K562 (cell line): ENCODE results near the gene IFNA21. TPM values are rescaled to one million over a fixed set of nuclear protein-coding genes. Genes with fewer than 3 reads are reported as not detected.

Experiments used
- ATAC-seq: fragments of 200-7000 bp; cut with Tn5 transposase; 3 replicates; pipeline ENCODE4 v1.9.1; 2020; ENCODE audit warnings: moderate library complexity
- BruUV-seq: library from RNA; stranded (reverse); fragments of 400-500 nt; replicated peaks from 2 replicates; lab custom pipeline; 2021; lab: Mats Ljungman, UMichigan
- CTCF ChIA-PET: fragments of 300-600 bp; formaldehyde crosslinking; extraction: SDS; loops from one replicate; lab custom pipeline; 2021; ENCODE audit warnings: low intra/inter-chr PET ratio; lab: Yijun Ruan, JAX
- POLR2A ChIA-PET: fragments of 300-600, 350-650 bp; sonication (Branson Sonifier 250); formaldehyde crosslinking; extraction: SDS; loops from one replicate; lab custom pipeline; 2021; ENCODE audit warnings: antibody characterized with exemption, inconsistent platforms; lab: Yijun Ruan, JAX
- DNase-seq, 4 experiments: peaks; one replicate each; pipeline versions ENCODE4 v3.0.0 to v3.0.0-alpha.2; 2011 to 2018; ENCODE audit warnings: low spot score in 3 of 4, mixed read lengths in 3 of 4; ENCODE audit errors: extremely low read depth in 1 of 4
- FAIRE-seq: peaks from 2 replicates; lab custom pipeline; 2011; peaks lifted over from hg19 to GRCh38; lab: Jason Lieb, UNC
- H2AFZ ChIP-seq: 2 replicates; pipeline ENCODE4 v1.6.0; 2011; ENCODE audit warnings: low read depth, low read length, control low read depth, inconsistent platforms
- H3K27ac ChIP-seq: fragments of 200-600 bp; 3 replicates; pipeline ENCODE4 v1.8.0; 2011; ENCODE audit warnings: low read depth, mild to moderate bottlenecking, control low read depth, inconsistent platforms, low read length, moderate library complexity, mixed read lengths; ENCODE audit errors: extremely low read depth
- H3K27me3 ChIP-seq, 2 experiments: fragments of 300-600 bp in 1 of 2; 2 replicates in 1 of 2; 3 replicates in 1 of 2; pipeline versions ENCODE4 v1.6.0 to v1.8.0; 2011; ENCODE audit warnings: inconsistent platforms in 2 of 2, low read length in 2 of 2, mild to moderate bottlenecking in 1 of 2, mixed read lengths in 1 of 2, moderate library complexity in 1 of 2; ENCODE audit not compliant: control insufficient read depth in 2 of 2, insufficient read depth in 2 of 2
- H3K36me3 ChIP-seq: fragments of 300-600 bp; 3 replicates; pipeline ENCODE4 v1.8.0; 2011; ENCODE audit warnings: mild to moderate bottlenecking, low read length, inconsistent platforms; ENCODE audit not compliant: control insufficient read depth, insufficient read depth
- H3K4me1 ChIP-seq, 2 experiments: fragments of 200-600 bp in 1 of 2; replicated peaks in 1 of 2; 2 replicates in 1 of 2; 3 replicates in 1 of 2; pipeline versions ENCODE4 v1.5.1 to v1.8.0; 2011; ENCODE audit warnings: inconsistent platforms in 2 of 2, low read length in 2 of 2, mild to moderate bottlenecking in 1 of 2, mixed read lengths in 1 of 2, moderate library complexity in 1 of 2; ENCODE audit not compliant: control insufficient read depth in 2 of 2, insufficient read depth in 2 of 2
- H3K4me2 ChIP-seq: 2 replicates; pipeline ENCODE4 v1.6.1; 2011; ENCODE audit warnings: low read length, control low read depth, inconsistent platforms, mixed read lengths; ENCODE audit not compliant: insufficient read depth
- H3K4me3 ChIP-seq: fragments of 200-600 bp; sonication (generic), shearing (Covaris generic); 2 replicates; pipeline ENCODE4 v1.5.1; 2016; ENCODE audit warnings: control low read depth, inconsistent platforms
- H3K79me2 ChIP-seq: fragments of 200-600 bp; 3 replicates; pipeline ENCODE4 v1.8.0; 2011; ENCODE audit warnings: low read length, inconsistent platforms; ENCODE audit not compliant: control insufficient read depth, insufficient read depth
- H3K9ac ChIP-seq, 2 experiments: 2 replicates each; pipeline versions ENCODE4 v1.6.0 to v1.6.1; 2011; ENCODE audit warnings: low read depth in 2 of 2, low read length in 2 of 2, control low read depth in 1 of 2, inconsistent platforms in 1 of 2, mild to moderate bottlenecking in 1 of 2, mixed read lengths in 1 of 2; ENCODE audit not compliant: insufficient read depth in 1 of 2
- H3K9me1 ChIP-seq: one replicate; pipeline ENCODE4 v1.6.0; 2011; ENCODE audit warnings: inconsistent platforms, mild to moderate bottlenecking, low read length, moderate library complexity; ENCODE audit not compliant: control insufficient read depth, insufficient read depth
- H3K9me3 ChIP-seq: replicated peaks from 2 replicates; pipeline ENCODE4 v1.5.1; 2011; ENCODE audit warnings: low read depth, low read length, inconsistent platforms; ENCODE audit not compliant: control insufficient read depth, insufficient read depth
- H4K20me1 ChIP-seq: replicated peaks from 2 replicates; pipeline ENCODE4 v1.6.1; 2011; ENCODE audit warnings: low read length, inconsistent platforms, mixed read lengths; ENCODE audit not compliant: control insufficient read depth, insufficient read depth
- ARID2 ChIP-seq: fragments of 450-650 bp; IDR thresholded peaks from 2 replicates; pipeline ENCODE4 v1.6.1; 2017; ENCODE audit warnings: antibody characterized with exemption, mild to moderate bottlenecking
- BCOR ChIP-seq: fragments of 450-650 bp; IDR thresholded peaks from 2 replicates; pipeline ENCODE4 v1.6.1; 2016
- HMG20A ChIP-seq: fragments of 450-650 bp; formaldehyde crosslinking; conservative IDR thresholded peaks from 2 replicates; pipeline ENCODE4 v1.4.0; 2020; ENCODE audit warnings: mild to moderate bottlenecking, mixed read lengths
- KDM1A ChIP-seq, 2 experiments: fragments of 450-650 bp; IDR thresholded peaks; 2 replicates each; pipeline ENCODE4 v1.6.1; 2016; ENCODE audit warnings: mild to moderate bottlenecking in 2 of 2
- MAFF ChIP-seq: IDR thresholded peaks from 2 replicates; pipeline ENCODE4 v1.6.1; 2012; ENCODE audit warnings: low read length, improper control_type of control experiment
- MEF2D ChIP-seq: conservative IDR thresholded peaks from 2 replicates; pipeline ENCODE4 v1.6.1; 2016; ENCODE audit warnings: low read depth, missing genetic modification characterization, missing compliant biosample characterization
- SRF ChIP-seq, 2 experiments: fragments of 250-450, 450-650 bp in 1 of 2; sonication (Bioruptor Pico) in 1 of 2; sonication (generic) in 1 of 2; formaldehyde crosslinking; IDR thresholded peaks; 2 replicates each; pipeline versions ENCODE4 v1.5.0 to v1.5.1; 2020 to 2022; ENCODE audit warnings: mild to moderate bottlenecking in 1 of 2, missing genetic modification reagents in 1 of 2
- TCF3 ChIP-seq: sonication (generic); formaldehyde crosslinking; IDR thresholded peaks from 2 replicates; pipeline ENCODE4 v1.4.0; 2020; ENCODE audit warnings: mild to moderate bottlenecking, missing genetic modification reagents
- TCFL5 ChIP-seq: fragments of 250-450 bp; sonication (Bioruptor Pico); conservative IDR thresholded peaks from 2 replicates; pipeline ENCODE4 v1.6.1; 2021; ENCODE audit warnings: mild to moderate bottlenecking, moderate library complexity, matching md5 sums
- TFE3 ChIP-seq: fragments of 450-650 bp; formaldehyde crosslinking; IDR thresholded peaks from 2 replicates; pipeline ENCODE4 v1.4.0; 2020; ENCODE audit warnings: mild to moderate bottlenecking, mixed read lengths
- ZNF408 ChIP-seq: fragments of 250-450 bp; sonication (Bioruptor Pico); IDR thresholded peaks from 2 replicates; pipeline ENCODE4 v1.4.0; 2020; ENCODE audit warnings: low read depth, mild to moderate bottlenecking, moderate library complexity
- WGBS: fragments of 100-300 bp; shearing (Covaris generic); methylation state at CpG from one replicate; pipeline ENCODE4 v1.1.6; 2016; ENCODE audit warnings: low coverage, mixed read lengths; ENCODE audit not compliant: insufficient coverage; ENCODE audit errors: missing lambda C conversion rate; 5-methylcytosine and 5-hydroxymethylcytosine counted together
- in situ Hi-C: fragments of 300-500 bp; cut with MboI; formaldehyde crosslinking; loops from 4 replicates; pipeline ENCODE4 v1.15.0; 2018; ENCODE audit warnings: inconsistent platforms, mixed read lengths
- intact Hi-C: fragments of 100-400 bp; cut with micrococcal nuclease; formaldehyde crosslinking; loops from 2 replicates; pipeline ENCODE4 v1.14.2; 2022
- polyA plus RNA-seq, 8 experiments: library from polyadenylated mRNA; depleted of rRNA in 4 of 8; stranded (reverse) in 5 of 8; unstranded in 3 of 8; fragments of >200 nt; fragmentation: Nextera tagmentation in 2 of 8; fragmentation: Illumina TruSeq in 1 of 8; extraction: Ambion mirVana in 2 of 8; extraction: Trizol in 1 of 8; gene quantifications; 2 replicates each; pipeline versions ENCODE4 v1.2.1 to v1.2.3, GENCODE V29; 2011 to 2014; ENCODE audit warnings: inconsistent platforms in 1 of 8, missing spikeins in 1 of 8
- total RNA-seq, 7 experiments: library from RNA; depleted of rRNA in 6 of 7; stranded (reverse); fragments of >200 nt in 6 of 7; fragmentation: Illumina TruSeq in 2 of 7; extraction: Trizol in 2 of 7; gene quantifications; 2 replicates each; pipeline versions ENCODE4 v1.2.1 to v1.2.3, GENCODE V29; 2011 to 2021; ENCODE audit warnings: low replicate concordance in 1 of 7

IFNA21 gene
- total and polyA plus RNA-seq, 9 of the 15 experiments (the other 6 are each of a cell fraction or from before 2014, with no cell fraction given), result not detected

- H3K4me3 ChIP-seq, result no peak overlapping the region
- H3K27me3 ChIP-seq, result no peaks in the 10 kb centered on the region
- no TSS peak for BruUV-seq
- no peaks in the 10 kb centered on the region for H4K20me1 ChIP-seq
- DNase-seq, result no peak
- POLR2A ChIA-PET, result no interaction called here
- no peak overlapping the region for H3K4me2 ChIP-seq
- no peaks in the 10 kb centered on the region for H3K4me1 ChIP-seq
- H2AFZ ChIP-seq, result no peak overlapping the region
- in situ Hi-C loops, result no loop called here
- no peak overlapping the region for H3K9ac ChIP-seq
- H3K79me2 ChIP-seq, result no peaks in the 10 kb centered on the region
- intact Hi-C loops, result no loop called here
- no peaks in the 10 kb centered on the region for H3K9me3 ChIP-seq
- CTCF ChIA-PET, result no interaction called here
- TF ChIP-seq ZNF408 (CRISPR knock-in tag) (no peak), SRF (CRISPR knock-in tag; IDR thresholded peaks at IDR 0.05) (no peak), TFE3 (CRISPR knock-in tag) (no peak), MEF2D (tag) (no peak), TCFL5 (CRISPR knock-in tag) (no peak), MAFF (no peak), HMG20A (CRISPR knock-in tag) (no peak), ARID2 (no peak), TCF3 (CRISPR knock-in tag) (no peak), BCOR (no peak), KDM1A (IDR thresholded peaks at IDR 0.05) (no peak)
- TF ChIP-seq, all 486 proteins: peak for 0
- no peaks in the 10 kb centered on the region for H3K36me3 ChIP-seq
- ATAC-seq (no peak), FAIRE-seq (no peak)
- H3K9me1 ChIP-seq, result no peaks in the 10 kb centered on the region
- no CpG with 5 or more reads among the region's 1 CpG for WGBS
- H3K27ac ChIP-seq, result no peak overlapping the region
Measured at GRCh38 chr9:21137020-21137419, 29.4 kb downstream of the IFNA21 start.
